Muscle of arm (tissue), 14 donors: ENCODE data around the gene ARL11. TPM values are rescaled to one million over a fixed set of nuclear protein-coding genes. Genes with fewer than 3 reads are reported as not detected.
A peak's percentile ranks its signal among the peaks of the same experiment; 100 is the strongest.
"Not testable (repeated sequence)": the region's sequence is repeated elsewhere in the genome, so short reads cannot be mapped to it uniquely, and the experiment has no call there.

Source experiments
- DNase-seq: peaks from one replicate; pipeline ENCODE4 v3.0.0-alpha.2; 2013
- long read RNA-seq, 11 donors: transcript quantifications; one replicate each; lab custom pipeline, GENCODE V29; 2026
- polyA plus RNA-seq, 12 donors: library from polyadenylated mRNA; unstranded; fragments of 120-200 nt; gene quantifications; one replicate each; pipeline ENCODE4 v1.2.1, GENCODE V29; 2013; ENCODE audit not compliant: insufficient read length in 12 of 12

Gene ARL11
- polyA plus RNA-seq, result under 1 TPM in 10 of 12 donors, not detected in 2; 0.18 to 0.76 (median 0.30) TPM
- long read RNA-seq, donor 1, result 0 reads
- long read RNA-seq, donor 2, partial matches to known transcripts, result 0 of 1 reads
- long read RNA-seq, donor 2, other reads (novel, unspliced or antisense), result 0 of 1 reads
- long read RNA-seq, donor 3, result 0 reads
- long read RNA-seq, donor 4, partial matches to known transcripts, result 0 of 1 reads
- long read RNA-seq, donor 4, other reads (novel, unspliced or antisense), result 0 of 1 reads
- long read RNA-seq, donor 5, result 0 reads
- long read RNA-seq, donor 6, result 0 reads
- long read RNA-seq, donor 7, result 0 reads
- long read RNA-seq, donor 8, result 0 reads
- long read RNA-seq, donor 9, result 0 reads
- long read RNA-seq, donor 10, partial matches to known transcripts, result 0 of 1 reads
- long read RNA-seq, donor 10, other reads (novel, unspliced or antisense), result 0 of 1 reads
- long read RNA-seq, donor 11, result 0 reads

DNA sequence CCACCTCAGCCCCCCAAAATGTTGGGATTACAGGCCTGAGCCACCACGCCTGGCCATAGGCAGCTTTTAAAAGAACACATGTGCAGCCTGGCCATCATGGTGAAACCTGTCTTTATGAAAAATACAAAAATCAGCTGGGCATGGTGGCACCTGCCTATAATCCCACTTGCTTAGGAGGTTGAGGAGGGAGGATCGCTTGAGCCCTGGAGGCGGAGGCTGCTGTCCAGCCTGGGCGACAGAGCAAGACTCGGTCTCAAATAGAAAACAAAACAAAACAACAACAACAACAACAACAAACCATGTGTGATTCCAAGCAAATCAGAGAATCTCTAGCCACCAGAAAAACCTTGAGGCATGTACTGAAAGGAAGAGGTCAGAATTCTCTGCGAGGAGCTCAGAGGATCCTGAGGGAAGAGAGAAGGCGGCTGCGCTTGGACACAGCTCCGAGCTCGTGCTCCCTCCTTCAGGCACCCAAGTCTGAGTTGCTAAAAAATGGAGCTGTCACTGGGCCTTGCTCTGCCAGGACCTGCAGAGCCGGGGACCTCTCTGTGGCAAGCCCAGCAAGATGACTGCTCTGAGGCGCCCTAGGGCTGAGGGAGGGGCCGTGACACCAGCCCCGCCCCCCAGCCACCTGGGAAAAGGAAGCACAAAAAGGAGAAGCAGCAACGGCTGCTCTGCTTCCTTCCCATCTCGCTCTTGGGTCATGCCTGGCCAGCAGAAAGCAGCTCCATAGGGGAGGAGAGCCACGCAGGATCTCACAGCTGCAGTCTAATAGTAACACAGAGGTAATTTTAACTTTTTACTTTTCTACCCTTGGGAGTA is at the start of gene ARL11:
TSS of gene ARL11 (plus strand) at position 677 of the 822 bp plus-strand sequence. CDS start 1,941 bp downstream, outside the sequence.
- peak; percentile 45 for DNase-seq

DNA sequence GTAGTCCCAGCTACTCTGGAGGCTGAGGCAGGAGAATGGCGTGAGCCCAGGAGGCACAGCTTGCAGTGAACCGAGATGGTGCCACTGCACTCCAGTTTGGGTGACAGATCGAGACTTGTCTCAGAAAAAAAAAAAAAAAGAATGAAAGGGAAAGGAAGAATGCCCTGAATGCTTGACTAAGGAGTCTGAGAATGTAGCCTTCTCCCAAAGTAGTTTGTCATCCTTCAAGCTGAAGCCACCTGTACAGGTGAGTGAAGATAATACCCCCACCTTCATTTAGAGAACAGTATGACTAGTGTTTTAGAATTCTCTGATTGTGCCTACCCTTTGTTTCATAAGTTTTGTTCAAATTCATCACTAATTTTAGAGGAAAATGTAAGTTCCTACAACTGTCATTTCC is 48.8 kb upstream of the ARL11 start:
- no peak for DNase-seq

DNA sequence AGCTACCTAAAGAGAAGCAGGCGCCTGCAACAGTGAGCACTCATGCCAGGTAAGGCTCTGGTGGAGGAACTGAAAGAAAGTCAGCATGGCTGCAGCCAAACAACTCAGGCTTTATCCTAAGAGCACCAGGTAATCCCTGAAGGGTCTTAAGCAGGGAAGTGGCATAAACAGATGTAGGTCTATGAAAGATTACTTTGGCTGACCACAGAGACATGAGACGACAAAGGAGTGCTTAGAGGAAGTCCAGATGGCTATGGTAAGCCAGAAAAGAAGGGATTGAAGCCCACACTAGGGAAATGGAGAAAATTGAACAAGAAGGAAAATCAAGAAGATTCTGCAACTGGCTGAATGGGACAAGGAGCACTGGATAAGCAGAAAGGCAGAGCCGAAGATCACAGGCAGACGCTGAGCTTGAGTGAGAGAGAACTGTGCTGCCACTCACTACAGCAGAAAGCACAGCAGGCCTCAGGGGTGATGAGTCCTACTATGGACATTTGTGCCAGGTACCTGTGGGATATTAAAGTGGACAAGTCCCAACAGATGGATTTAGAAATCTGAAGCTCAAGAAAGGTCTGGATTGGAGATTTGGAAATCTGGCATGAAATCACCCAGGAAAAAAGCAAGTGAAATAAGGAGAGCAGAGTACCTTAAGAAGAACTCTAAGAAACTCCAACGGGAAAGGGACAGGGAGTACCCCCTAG is 47.2 kb upstream of the ARL11 start:
- no peak for DNase-seq

DNA sequence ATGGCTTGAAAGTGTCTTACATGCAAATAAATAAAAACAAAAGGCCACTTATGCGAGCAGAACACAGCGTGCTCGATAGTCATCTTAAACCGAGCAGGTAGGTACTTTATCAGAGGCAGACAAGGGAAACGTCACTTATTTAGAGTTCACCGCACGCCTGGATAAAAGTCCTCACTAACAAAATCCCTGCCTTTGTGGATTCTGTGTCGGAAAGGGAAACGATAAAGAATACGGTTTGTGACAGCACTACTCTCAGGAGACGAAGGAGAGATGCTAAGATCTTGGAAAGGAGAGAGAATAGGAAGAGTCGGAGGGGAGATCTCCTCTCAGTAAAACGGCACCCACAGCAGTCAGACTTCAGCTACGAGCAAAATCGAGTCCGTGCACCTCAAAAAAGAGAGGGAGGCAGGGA is 43.5 kb upstream of the ARL11 start:
- DNase-seq, result peak; percentile 16

DNA sequence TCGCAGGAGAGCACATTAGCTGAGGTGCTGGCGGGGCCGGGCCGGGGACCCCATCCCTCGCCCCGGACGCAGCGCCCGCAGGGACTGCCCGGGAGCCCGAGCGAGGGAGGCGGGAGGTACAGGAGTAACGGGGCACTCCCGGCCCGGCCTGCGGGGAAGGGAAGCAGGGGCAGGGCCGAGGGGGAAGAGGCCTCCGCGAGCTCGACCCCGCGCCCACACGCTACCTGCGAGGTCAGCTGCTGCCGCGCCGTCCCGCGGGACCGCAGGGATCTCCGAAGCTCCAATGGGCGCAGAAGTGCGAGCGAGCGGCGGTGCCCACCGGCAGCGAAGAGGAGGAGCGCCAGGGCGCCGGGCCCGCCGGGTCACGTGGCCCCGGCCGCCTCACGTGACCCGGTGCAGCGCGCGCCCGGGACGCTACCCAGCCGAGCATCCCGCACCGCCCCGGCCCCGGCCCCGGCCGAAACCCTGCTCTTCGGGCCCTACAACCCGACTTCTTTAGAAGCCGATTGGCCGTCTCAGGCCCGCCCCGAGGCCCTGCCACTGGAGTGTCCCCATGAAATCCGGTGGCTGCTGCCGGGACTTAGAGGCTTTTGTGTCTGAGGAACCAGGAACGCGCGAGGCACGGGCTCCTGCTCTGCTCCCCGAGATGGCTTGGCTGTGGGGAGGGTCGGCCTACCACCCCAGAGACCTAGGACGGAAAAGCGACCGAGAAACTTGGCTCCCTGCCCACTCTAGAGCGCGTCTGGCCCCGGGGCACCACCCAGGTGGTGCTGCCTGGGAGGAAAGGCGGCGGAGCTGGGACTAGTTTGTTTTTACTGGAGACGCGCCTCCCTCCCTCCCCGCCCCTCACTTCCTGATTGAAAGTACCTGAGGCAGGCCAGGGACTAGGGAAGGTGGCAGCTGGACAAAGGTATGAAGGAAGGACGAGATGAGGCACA is 42.8 kb upstream of the ARL11 start, which contains the start of gene RCBTB1:
TSS of gene RCBTB1 (minus strand) at position 339 of the 938 bp plus-strand sequence. CDS start 18,279 bp downstream, outside the sequence.
- peak; percentile 59 for DNase-seq

DNA sequence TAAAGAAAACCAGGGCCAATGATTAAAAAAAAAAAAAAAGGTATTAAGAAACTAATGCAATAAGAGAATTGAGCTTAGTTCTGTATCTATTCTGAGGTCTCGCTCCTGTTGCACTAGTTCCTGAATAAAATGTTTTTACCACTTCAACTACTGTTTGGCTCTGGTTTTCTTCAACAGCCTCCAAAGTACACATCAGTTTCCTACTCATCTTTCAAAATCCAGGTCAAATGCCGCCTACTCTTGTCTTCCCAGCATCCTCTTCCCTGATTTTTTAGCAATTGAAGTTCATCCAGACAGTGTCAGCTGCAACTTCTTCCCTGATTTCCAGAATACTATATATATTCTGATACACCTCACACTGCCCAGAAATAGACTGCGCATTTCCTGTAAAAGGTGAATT is 41.6 kb upstream of the ARL11 start:
- DNase-seq, result no peak

DNA sequence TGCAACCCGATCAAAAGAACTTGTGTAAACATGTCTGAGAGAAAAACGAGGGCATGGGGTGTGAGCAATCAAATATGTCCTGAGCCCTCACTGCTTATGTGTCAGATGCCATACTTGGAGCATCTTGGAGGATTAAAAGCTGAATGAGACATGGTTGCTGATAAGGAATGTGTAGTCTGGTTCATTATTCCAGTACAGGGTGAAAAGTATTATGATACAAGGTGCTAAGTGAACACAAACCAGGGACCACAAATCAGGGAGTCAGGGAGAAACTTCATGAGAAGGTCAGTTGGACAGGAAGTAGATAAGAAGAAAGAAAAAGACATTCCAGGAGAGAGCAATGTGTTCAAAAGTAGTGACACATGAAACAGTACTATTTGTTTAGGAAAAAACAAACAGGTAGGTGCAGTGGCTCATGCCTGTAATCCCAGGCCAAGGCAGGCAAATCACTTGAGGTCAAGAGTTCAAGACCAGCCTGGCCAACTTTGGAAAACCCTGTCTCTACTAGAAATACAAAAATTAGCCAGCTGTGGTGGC is 40.9 kb upstream of the ARL11 start:
- DNase-seq, result no peak

DNA sequence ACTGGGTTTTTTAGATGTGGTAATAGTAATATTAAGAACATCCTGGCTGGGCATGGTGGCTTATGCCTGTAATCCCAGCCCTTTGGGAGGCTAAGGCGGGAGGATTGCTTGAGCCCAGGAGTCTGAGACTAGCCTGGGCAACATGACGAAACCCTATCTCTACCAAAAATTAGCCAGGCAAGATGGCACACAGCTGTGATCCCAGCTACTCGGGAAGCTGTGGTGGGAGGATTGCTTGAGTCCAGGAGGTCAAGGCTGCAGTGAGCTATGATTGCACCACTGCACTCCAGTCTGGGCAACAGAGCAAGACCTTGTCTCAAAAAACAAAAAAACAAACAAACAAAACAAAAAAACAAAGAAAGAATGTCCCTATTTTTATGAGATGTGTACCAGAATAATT is 37.6 kb upstream of the ARL11 start:
- DNase-seq, result not testable (repeated sequence)

DNA sequence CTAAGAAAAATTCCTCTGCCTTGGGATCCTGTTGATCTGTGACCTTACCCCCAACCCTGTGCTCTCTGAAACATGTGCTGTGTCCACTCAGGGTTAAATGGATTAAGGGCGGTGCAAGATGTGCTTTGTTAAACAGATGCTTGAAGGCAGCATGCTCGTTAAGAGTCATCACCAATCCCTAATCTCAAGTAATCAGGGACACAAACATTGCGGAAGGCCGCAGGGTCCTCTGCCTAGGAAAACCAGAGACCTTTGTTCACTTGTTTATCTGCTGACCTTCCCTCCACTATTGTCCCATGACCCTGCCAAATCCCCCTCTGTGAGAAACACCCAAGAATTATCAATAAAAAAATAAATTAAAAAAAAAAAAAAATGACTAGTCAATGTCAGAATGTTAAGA is 34.4 kb upstream of the ARL11 start:
- DNase-seq, result not testable (repeated sequence)

DNA sequence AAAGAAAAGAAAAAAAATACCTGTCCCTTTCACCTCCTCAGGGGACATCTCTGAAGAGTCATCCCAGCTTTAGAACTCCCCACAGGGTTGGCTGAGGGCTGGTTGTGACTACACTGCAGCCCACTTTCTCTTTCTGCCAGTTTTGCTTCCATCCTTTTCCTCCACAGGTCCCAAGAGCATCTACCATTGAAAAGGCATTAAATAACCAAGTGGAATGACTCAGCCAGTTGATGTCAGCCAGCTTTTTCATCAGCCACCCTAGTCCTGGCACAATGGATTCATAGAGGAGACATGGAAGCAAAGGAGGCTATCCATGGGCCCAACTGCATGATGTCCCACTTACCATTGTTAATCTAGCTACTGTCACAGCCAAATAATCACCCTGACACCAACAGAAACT is 33.7 kb upstream of the ARL11 start:
- DNase-seq, result no peak

DNA sequence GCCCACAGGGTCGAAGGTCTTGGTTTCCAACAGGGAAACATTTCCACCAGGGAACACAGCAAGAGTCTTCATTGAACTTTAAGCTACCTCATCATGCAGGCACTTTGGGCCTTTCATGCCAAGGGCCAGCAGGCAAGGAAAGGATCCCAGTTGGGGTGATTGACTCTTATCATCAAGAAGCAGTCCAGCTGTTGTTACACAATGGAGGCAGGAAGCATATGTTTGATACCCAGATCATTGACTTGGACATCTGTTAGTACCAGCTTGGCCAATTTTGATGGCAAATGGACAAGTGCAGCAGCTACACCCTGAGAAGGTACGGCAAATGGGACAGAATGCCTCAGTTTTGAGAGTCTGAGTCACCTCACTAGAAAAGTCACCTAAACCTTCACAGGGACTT is 32.1 kb upstream of the ARL11 start:
- no peak for DNase-seq

DNA sequence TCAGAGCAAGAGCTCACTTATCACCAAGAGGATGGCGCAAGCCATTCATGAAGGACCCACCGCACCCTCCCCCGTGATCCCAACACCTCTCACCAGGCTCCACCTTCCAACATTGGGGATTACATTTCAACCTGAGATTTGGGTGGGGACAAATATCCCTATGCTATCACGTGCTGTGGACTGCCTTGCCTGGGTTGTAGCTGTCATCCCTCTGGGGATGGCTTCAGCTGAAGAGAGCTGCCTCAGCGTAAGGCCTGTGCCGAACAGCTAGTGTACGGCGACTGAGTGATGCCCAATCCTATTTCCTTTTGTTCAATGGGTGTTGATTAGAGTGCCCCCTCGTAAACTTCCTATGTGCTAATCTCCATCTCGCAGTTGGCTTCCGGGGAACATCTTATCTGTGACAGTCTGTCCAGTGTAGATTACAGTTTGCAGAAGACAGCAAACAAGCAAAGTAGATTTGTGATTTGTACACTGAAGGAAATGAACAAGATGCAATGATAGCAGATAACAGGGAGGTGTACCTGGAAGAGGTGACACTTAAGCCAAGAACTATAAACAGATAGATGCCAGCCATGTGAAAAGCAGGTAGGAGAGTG is 31.2 kb upstream of the ARL11 start:
- DNase-seq, result no peak

DNA sequence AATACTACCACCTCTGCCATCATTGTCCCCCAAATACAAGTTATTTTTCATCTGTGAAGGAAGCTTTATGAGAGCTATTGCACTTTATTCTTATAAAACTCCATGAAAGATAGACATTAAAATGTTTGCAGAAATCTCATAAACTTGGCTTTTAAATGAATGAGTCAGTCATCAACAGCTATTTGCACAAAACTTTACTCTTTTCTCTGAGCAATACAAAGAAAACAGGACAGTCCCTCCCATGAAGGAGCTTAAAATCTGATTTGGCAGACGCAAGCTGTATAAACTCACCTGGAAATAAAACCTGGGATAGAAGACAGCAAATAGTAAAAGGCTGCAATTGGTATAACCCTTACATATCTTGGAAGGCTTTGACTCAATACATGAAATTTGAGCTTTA is 26.3 kb upstream of the ARL11 start:
- DNase-seq, result no peak

DNA sequence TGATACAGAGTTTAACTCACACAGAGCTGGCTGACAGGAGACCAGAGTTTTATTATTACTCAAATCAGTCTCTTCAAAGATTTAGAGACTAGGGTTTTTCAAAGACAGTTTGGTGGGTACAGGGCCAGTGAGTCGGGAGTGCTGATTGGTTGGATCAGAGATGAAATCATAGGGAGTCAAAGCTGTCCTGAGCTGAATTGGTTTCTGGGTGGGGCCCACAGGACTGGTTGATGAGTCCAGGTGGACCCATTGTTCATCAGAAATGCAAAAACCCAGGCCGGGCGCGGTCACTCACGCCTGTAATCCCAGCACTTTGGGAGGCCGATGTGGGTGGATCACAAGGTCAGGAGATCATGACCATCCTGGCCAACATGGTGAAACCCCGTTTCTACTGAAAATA is 25.7 kb upstream of the ARL11 start:
- not testable (repeated sequence) for DNase-seq

DNA sequence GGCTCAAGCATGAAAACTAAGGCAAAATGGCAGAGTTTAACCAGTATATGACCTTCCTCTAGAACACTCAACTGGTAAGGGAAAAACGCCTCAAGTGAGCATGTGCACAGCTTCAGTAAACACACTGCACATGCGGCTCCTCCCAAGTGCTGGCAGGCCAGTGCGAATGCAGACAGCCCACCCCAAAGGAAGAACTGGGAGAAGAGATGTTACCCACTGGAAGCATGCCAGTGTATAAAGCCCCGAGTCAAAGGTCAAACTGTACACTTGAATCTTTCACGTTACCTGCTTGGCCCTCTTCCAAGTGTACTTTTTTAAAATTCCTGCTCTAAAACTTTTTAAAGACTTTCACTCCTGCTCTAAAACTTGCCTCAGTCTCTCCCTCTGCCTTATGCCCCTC is 23.7 kb upstream of the ARL11 start:
- DNase-seq, result no peak

DNA sequence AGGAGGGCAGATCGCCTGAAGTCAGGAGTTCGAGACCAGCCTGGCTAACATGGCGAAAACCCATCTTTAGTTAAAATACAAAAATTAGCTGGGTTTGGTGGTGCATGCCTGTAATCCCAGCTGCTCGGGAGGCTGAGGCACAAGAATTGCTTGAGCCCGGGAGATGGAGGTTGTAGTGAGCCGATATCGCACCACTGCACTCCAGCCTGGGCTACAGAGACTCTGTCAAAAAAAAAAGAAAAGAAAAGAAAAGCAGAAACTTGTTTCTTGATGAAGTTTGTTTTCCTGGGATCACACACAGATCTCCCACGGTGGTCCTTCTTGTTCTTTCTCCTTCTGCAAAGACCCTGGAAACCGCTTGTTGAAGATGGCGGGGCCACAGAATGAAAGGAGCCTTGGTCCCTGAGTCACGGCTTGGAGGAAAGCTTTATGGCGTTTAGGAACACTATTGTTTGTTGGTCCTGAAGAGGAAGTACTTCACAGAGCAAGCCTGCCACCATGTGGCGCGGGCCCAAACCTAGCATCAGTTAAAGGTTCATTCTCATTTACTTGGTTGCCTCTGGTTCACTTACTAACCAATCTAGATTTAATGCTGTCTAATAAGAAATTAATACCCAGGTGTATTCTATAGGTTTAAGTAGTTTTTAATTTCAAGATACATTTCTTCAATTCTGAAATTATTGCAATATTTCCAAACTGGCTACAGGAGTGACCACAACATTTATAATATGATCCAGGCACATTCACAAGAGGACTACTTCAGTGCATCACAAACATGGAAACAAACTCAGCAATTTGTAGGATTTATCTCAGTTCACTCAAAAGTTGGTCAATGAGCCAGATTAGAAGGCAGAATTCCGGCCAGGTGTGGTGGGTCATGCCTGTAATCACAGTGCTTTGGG is 21.3 kb upstream of the ARL11 start:
- peak; percentile 84 for DNase-seq

DNA sequence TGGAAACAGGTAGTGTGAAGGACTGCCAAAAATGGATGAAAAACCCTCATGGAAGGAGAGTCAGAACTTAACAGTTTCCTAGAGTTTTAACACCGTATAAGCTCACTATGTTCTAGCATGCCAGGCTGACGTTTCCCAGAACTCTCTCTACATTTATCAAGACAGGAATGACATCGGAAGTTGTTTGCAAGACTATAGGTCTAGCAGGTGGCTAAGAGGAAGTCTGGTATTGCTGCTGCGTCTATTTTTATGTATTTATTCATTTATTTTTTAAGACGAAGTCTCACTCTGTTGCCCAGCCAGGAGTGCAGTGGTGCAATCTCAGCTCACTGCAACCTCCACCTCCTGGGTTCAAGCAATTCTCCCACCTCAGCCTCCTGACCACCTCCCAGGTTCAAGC is 20.5 kb upstream of the ARL11 start:
- DNase-seq, result no peak

DNA sequence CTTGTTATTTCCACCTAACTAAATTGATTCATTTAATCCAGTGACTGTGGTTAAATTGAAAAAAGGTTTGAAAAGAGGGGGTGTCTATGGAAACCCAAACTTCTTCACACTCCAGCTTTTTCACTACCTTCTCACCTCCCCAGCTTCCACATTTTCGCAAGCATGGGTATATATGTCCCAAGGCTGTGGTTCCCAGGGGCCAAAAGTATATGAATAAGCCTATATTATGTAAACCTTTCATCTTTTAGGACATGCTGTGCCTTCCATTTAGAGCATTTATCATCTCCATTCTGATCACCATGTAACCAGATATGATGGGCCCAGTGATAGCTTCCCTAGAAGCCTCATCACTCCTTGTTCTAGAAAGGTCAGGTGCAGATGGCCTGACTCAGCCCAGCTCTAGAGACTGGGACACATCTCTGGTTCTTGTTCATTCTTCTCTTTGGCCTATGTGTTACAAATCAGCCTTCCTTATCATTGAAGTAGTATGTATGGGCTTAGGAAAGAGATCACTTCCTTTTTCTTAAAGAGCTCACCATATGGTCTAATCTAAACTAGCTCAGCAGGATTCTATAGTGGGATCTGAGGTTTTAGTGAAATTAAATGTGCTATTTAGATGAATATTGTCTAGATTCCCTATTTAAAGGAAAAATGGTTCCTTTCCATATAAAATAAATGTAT is 19.5 kb upstream of the ARL11 start:
- DNase-seq, result no peak

DNA sequence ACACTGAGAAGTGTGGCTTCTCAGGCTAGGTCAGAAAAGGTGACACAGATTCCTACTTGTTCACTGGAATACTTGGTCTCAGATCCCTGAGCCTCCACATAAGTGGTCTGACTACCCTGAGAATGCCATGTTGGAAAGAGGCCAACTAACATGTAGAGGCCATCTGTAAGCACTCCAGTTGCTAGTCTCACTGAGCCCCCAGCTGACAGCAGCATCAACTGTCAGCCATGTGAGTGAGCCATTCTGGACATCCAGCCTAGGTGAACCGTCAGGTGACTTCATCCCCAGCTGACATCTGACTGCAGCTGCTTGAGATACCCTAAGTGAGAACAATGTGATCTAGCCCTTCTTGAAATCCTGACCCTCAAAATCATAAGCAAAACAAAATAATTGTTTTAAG is 18.1 kb upstream of the ARL11 start:
- DNase-seq, result no peak
